H1 (cell line): ENCODE measurements around the gene STX16. TPM values are rescaled to one million over a fixed set of nuclear protein-coding genes. Genes with fewer than 3 reads are reported as not detected.

ENCODE experiments used
- CTCF ChIA-PET: fragments of 300-600 bp; sonication (Branson Sonifier 250); formaldehyde crosslinking; loops from one replicate; lab custom pipeline; 2021; ENCODE audit not compliant: partially characterized antibody; lab: Charles Lee
- POLR2A ChIA-PET: fragments of 300-600 bp; sonication (Branson Sonifier 250); formaldehyde crosslinking; loops from one replicate; lab custom pipeline; 2021; ENCODE audit warnings: inconsistent platforms; ENCODE audit not compliant: partially characterized antibody; lab: Charles Lee
- DNase-seq, 2 experiments: peaks; one replicate each; pipeline versions ENCODE4 v3.0.0 to v3.0.0-alpha.2; 2010 to 2022; ENCODE audit warnings: low spot score in 2 of 2, low read depth in 1 of 2, mixed read lengths in 1 of 2
- FAIRE-seq: peaks from 2 replicates; lab custom pipeline; 2011; peaks lifted over from hg19 to GRCh38; lab: Jason Lieb, UNC
- H2AFZ ChIP-seq: 2 replicates; pipeline ENCODE4 v1.8.1; 2012; ENCODE audit warnings: low read length, inconsistent platforms
- H2AK5ac ChIP-seq: 2 replicates; pipeline ENCODE4 v1.6.1; 2013; ENCODE audit warnings: low read depth, low read length
- H2BK120ac ChIP-seq: replicated peaks from 2 replicates; pipeline ENCODE3; 2013; ENCODE audit warnings: low read depth, low read length, inconsistent platforms
- H2BK12ac ChIP-seq: 2 replicates; pipeline ENCODE4 v1.6.1; 2013; ENCODE audit warnings: low read depth, low read length
- H2BK15ac ChIP-seq: 2 replicates; pipeline ENCODE4 v1.6.1; 2013; ENCODE audit warnings: low read length
- H2BK20ac ChIP-seq: 2 replicates; pipeline ENCODE4 v1.6.1; 2013; ENCODE audit warnings: low read length
- H2BK5ac ChIP-seq: 2 replicates; pipeline ENCODE4 v1.6.1; 2013; ENCODE audit warnings: low read depth, low read length
- H3K14ac ChIP-seq: 2 replicates; pipeline ENCODE4 v1.6.1; 2013; ENCODE audit warnings: inconsistent platforms; ENCODE audit not compliant: insufficient read length
- H3K18ac ChIP-seq: 2 replicates; pipeline ENCODE4 v1.6.1; 2013; ENCODE audit warnings: low read length; ENCODE audit errors: extremely low read depth
- H3K23ac ChIP-seq: 2 replicates; pipeline ENCODE4 v1.6.1; 2013; ENCODE audit warnings: inconsistent platforms; ENCODE audit not compliant: insufficient read length
- H3K23me2 ChIP-seq: 2 replicates; pipeline ENCODE4 v1.6.1; 2013; ENCODE audit warnings: low read depth, low read length
- H3K27ac ChIP-seq: 2 replicates; pipeline ENCODE4 v1.6.1; 2011; ENCODE audit warnings: low read depth, low read length, inconsistent platforms
- H3K27me3 ChIP-seq, 4 experiments: replicated peaks in 1 of 4; 1 replicate in 1 of 4; 2 replicates in 3 of 4; pipeline versions ENCODE4 v1.6.1 to v1.8.1; 2011 to 2013; ENCODE audit warnings: low read length in 3 of 4, mild to moderate bottlenecking in 3 of 4, inconsistent platforms in 2 of 4, mixed read lengths in 2 of 4, moderate library complexity in 1 of 4; ENCODE audit not compliant: control insufficient read depth in 3 of 4, insufficient read depth in 3 of 4; ENCODE audit errors: extremely low read depth in 1 of 4
- H3K36me3 ChIP-seq, 4 experiments: 2 replicates each; pipeline versions ENCODE4 v1.6.1 to v1.8.1; 2011 to 2013; ENCODE audit warnings: mild to moderate bottlenecking in 4 of 4, low read length in 3 of 4, moderate library complexity in 2 of 4, control low read depth in 1 of 4, inconsistent platforms in 1 of 4; ENCODE audit not compliant: insufficient read depth in 4 of 4, control insufficient read depth in 2 of 4
- H3K4ac ChIP-seq: replicated peaks from 2 replicates; pipeline ENCODE3; 2013; ENCODE audit warnings: low read length, low read depth, mixed read lengths, inconsistent platforms; ENCODE audit not compliant: insufficient read length
- H3K4me1 ChIP-seq, 4 experiments: replicated peaks in 1 of 4; 1 replicate in 1 of 4; 2 replicates in 3 of 4; pipeline versions ENCODE4 v1.6.1 to v1.8.1; 2011 to 2013; ENCODE audit warnings: low read length in 3 of 4, inconsistent platforms in 2 of 4, mixed read lengths in 1 of 4; ENCODE audit not compliant: insufficient read depth in 4 of 4, control insufficient read depth in 3 of 4
- H3K4me2 ChIP-seq, 2 experiments: 2 replicates each; pipeline versions ENCODE4 v1.6.1 to v1.8.1; 2011 to 2013; ENCODE audit warnings: low read depth in 2 of 2, low read length in 2 of 2, control low read depth in 1 of 2, inconsistent platforms in 1 of 2, mild to moderate bottlenecking in 1 of 2; ENCODE audit not compliant: insufficient read depth in 1 of 2
- H3K4me3 ChIP-seq, 4 experiments: fragments of 200-600, 300-600 bp in 1 of 4; sonication (generic), shearing (Covaris generic), sonication (Bioruptor Twin) in 1 of 4; 2 replicates each; pipeline versions ENCODE4 v1.5.1 to v1.8.1; 2011 to 2016; ENCODE audit warnings: low read length in 4 of 4, low read depth in 3 of 4, control low read depth in 2 of 4, inconsistent platforms in 2 of 4, mild to moderate bottlenecking in 2 of 4, mixed read lengths in 1 of 4, moderate library complexity in 1 of 4; ENCODE audit not compliant: insufficient read depth in 2 of 4; ENCODE audit errors: extremely low read depth in 1 of 4
- H3K56ac ChIP-seq: replicated peaks from 2 replicates; pipeline ENCODE3; 2013; ENCODE audit warnings: low read depth, mild to moderate bottlenecking, mixed read lengths, low read length, inconsistent platforms; ENCODE audit not compliant: insufficient read length
- H3K79me1 ChIP-seq: 2 replicates; pipeline ENCODE4 v1.6.1; 2013; ENCODE audit warnings: low read depth, low read length, control low read depth
- H3K79me2 ChIP-seq, 2 experiments: 2 replicates each; pipeline versions ENCODE4 v1.6.1 to v1.8.1; 2012 to 2013; ENCODE audit warnings: low read length in 2 of 2, mild to moderate bottlenecking in 2 of 2, inconsistent platforms in 1 of 2; ENCODE audit not compliant: insufficient read depth in 2 of 2, control insufficient read depth in 1 of 2
- H3K9ac ChIP-seq, 4 experiments: replicated peaks in 1 of 4; 1 replicate in 1 of 4; 2 replicates in 3 of 4; pipeline versions ENCODE4 v1.6.1 to v1.8.1; 2011 to 2013; ENCODE audit warnings: low read depth in 3 of 4, low read length in 3 of 4, control low read depth in 2 of 4, mild to moderate bottlenecking in 2 of 4, moderate library complexity in 2 of 4, inconsistent platforms in 1 of 4; ENCODE audit errors: extremely low read depth in 1 of 4
- H3K9me3 ChIP-seq, 2 experiments: 2 replicates each; pipeline versions ENCODE4 v1.6.1 to v1.8.1; 2012 to 2013; ENCODE audit warnings: mild to moderate bottlenecking in 2 of 2, moderate library complexity in 2 of 2, control low read depth in 1 of 2, inconsistent platforms in 1 of 2, low read depth in 1 of 2, low read length in 1 of 2, mixed read lengths in 1 of 2; ENCODE audit not compliant: insufficient read depth in 2 of 2
- H4K20me1 ChIP-seq, 2 experiments: replicated peaks in 1 of 2; 2 replicates each; pipeline versions ENCODE3 to v1.8.1; 2011 to 2013; ENCODE audit warnings: inconsistent platforms in 2 of 2, low read length in 2 of 2, mild to moderate bottlenecking in 1 of 2; ENCODE audit not compliant: insufficient read depth in 2 of 2, control insufficient read depth in 1 of 2
- H4K5ac ChIP-seq: 2 replicates; pipeline ENCODE4 v1.6.1; 2013; ENCODE audit warnings: low read length, low read depth, mixed read lengths, inconsistent platforms; ENCODE audit not compliant: insufficient read length
- H4K8ac ChIP-seq: 2 replicates; pipeline ENCODE4 v1.8.0; 2013; ENCODE audit warnings: mild to moderate bottlenecking, moderate library complexity, low read length, inconsistent platforms; ENCODE audit not compliant: insufficient read depth; ENCODE audit errors: extremely low read depth
- H4K91ac ChIP-seq: replicated peaks from 2 replicates; pipeline ENCODE3; 2013; ENCODE audit warnings: low read length, mixed read lengths, inconsistent platforms; ENCODE audit not compliant: insufficient read length
- CBX8 ChIP-seq: fragments of 300-800, 300-1000 bp; sonication (generic); IDR thresholded peaks from 2 replicates; pipeline ENCODE4 v1.7.1; 2016; ENCODE audit warnings: low read depth, low read length, borderline replicate concordance
- EZH2 ChIP-seq: fragments of 200-600 bp; sonication (generic); IDR thresholded peaks from 2 replicates; pipeline ENCODE4 v1.7.1; 2012; ENCODE audit warnings: low read depth, mild to moderate bottlenecking, moderate library complexity, low read length, inconsistent platforms; ENCODE audit not compliant: severe bottlenecking
- HDAC2 ChIP-seq, 2 experiments: fragments of 300-600 bp in 1 of 2; sonication (generic) in 1 of 2; IDR thresholded peaks; 2 replicates each; pipeline ENCODE4 v1.6.1; 2011 to 2012; ENCODE audit warnings: low read depth in 2 of 2, low read length in 2 of 2, mild to moderate bottlenecking in 2 of 2, moderate library complexity in 2 of 2, borderline replicate concordance in 1 of 2, inconsistent platforms in 1 of 2
- POU5F1 ChIP-seq: IDR thresholded peaks from 2 replicates; pipeline ENCODE4 v1.6.1; 2011; ENCODE audit warnings: low read depth, mild to moderate bottlenecking, low read length, moderate library complexity
- RFX5 ChIP-seq: IDR thresholded peaks from 2 replicates; pipeline ENCODE4 v1.6.1; 2011; ENCODE audit warnings: low read depth, low read length, improper control_type of control experiment, borderline replicate concordance
- SIN3A ChIP-seq, 2 experiments: IDR thresholded peaks in 1 of 2; conservative IDR thresholded peaks in 1 of 2; 2 replicates each; pipeline ENCODE4 v1.6.1; 2011 to 2012; ENCODE audit warnings: low read length in 2 of 2, improper control_type of control experiment in 1 of 2, low read depth in 1 of 2, mild to moderate bottlenecking in 1 of 2
- SRF ChIP-seq: IDR thresholded peaks from 2 replicates; pipeline ENCODE4 v1.6.1; 2011; ENCODE audit warnings: mild to moderate bottlenecking, low read depth, low read length, moderate library complexity
- TEAD4 ChIP-seq: IDR thresholded peaks from 2 replicates; pipeline ENCODE4 v1.6.1; 2012; ENCODE audit warnings: low read depth, low read length, inconsistent platforms, mixed read lengths
- ZNF274 ChIP-seq: IDR thresholded peaks from 2 replicates; pipeline ENCODE4 v1.7.0; 2012; ENCODE audit warnings: low read length, borderline replicate concordance; ENCODE audit errors: extremely low read depth
- WGBS, 2 experiments: shearing (Covaris generic) in 1 of 2; methylation state at CpG; one replicate each; pipeline versions ENCODE4 v1.1.6 to v1.1.7; 2013 to 2015; ENCODE audit warnings: low lambda C conversion rate in 2 of 2, mixed read lengths in 2 of 2, inconsistent platforms in 1 of 2, low coverage in 1 of 2, missing lambda C conversion rate in 1 of 2; ENCODE audit not compliant: insufficient replicate concordance in 2 of 2, insufficient coverage in 1 of 2, insufficient read length in 1 of 2; ENCODE audit errors: extremely low coverage in 1 of 2, missing lambda C conversion rate in 1 of 2; 5-methylcytosine and 5-hydroxymethylcytosine counted together
- polyA plus RNA-seq, 7 experiments: library from polyadenylated mRNA; depleted of rRNA in 3 of 7; stranded (reverse) in 5 of 7; unstranded in 2 of 7; fragments of >200 nt in 5 of 7; fragments of 200-250 nt in 2 of 7; gene quantifications; 1 replicate in 5 of 7; 2 replicates in 1 of 7; 4 replicates in 1 of 7; pipeline versions ENCODE4 v1.2.1 to v1.2.3, GENCODE V29; 2011 to 2013; ENCODE audit warnings: missing spikeins in 2 of 7, mixed read lengths in 2 of 7
- total RNA-seq: library from RNA; stranded (reverse); fragmentation: NEBNext Ultra II Directional; extraction: Animal tissue kit (Norgen Biotek cat#: 25700); gene quantifications from 2 replicates; pipeline ENCODE4 v1.2.1, GENCODE V29; 2021
- TF ChIP-seq, protein P1 (sequence below), 3 experiments: IDR thresholded peaks; 1 replicate in 2 of 3; 2 replicates in 1 of 3; pipeline versions ENCODE4 v1.5.1 to v1.6.1; 2011; ENCODE audit warnings: low read length in 3 of 3, mild to moderate bottlenecking in 3 of 3, inconsistent platforms in 2 of 3, low read depth in 1 of 3, moderate library complexity in 1 of 3; ENCODE audit not compliant: insufficient read depth in 1 of 3; ENCODE audit errors: control extremely low read depth in 1 of 3

The STX16 gene
- total and polyA plus RNA-seq, 2 of the 8 experiments (the other 6 are each of a cell fraction or from before 2014, with no cell fraction given) = 45.2 to 61.6 TPM

DNA sequence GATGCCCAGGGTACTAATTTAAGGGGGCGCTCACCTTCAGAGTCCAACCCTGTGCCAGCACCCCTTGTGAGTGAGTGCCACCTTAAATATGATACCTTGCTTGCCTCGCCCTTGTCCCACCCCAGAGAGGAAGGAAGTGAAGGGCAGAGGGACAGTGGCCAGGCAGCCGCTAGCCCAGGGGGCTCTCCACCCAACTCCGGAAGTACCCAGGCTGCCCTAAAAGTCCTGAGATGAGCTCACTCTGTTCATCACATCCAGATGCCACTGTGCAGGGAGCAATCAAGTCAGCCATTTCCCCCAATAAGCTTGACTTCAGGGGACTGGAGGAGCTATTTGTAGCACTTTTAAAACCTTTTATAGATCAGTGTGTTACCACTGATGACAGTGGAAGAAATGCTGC, 25.0 kb upstream of the STX16 start:
- DNase-seq = no peak
- POLR2A ChIA-PET = interaction anchor here (0.6 to 1.8 kb wide), 4 partner anchors 12 to 60 kb away, joined by 3 to 4 read pairs (median 3); partner anchors contain the start of gene STX16
- H3K36me3 ChIP-seq = no peaks in the 10 kb centered on the region
- H4K8ac ChIP-seq = no peak overlapping the region; the same call in 1 of the 2 replicates
- peaks cover 0 to 2% (median 0%) of the 10 kb centered on the region in 4 experiments; a peak in 1 of 7 replicates for H3K4me1 ChIP-seq
- no peaks in the 10 kb centered on the region for H3K79me2 ChIP-seq
- peaks cover 6% of the 10 kb centered on the region for H3K23me2 ChIP-seq
- 91% methylated on average over 4 of the region's 4 CpGs; no CpG with 5 or more reads in 1 of the 2 experiments for WGBS, 2 experiments
- no peak overlapping the region for H3K4me3 ChIP-seq
- H3K23ac ChIP-seq = no peak overlapping the region
- no peak overlapping the region for H3K56ac ChIP-seq
- 0 out of 7 replicates have a peak, but pooled peaks cover 0 to 2% (median 0%) of the 10 kb centered on the region in 4 experiments for H3K27me3 ChIP-seq
- H3K4ac ChIP-seq = no peak overlapping the region
- no peak overlapping the region for H4K91ac ChIP-seq
- FAIRE-seq = no peak
- H2BK15ac ChIP-seq = no peak overlapping the region
- H2AK5ac ChIP-seq = no peak overlapping the region
- H4K20me1 ChIP-seq = no peaks in the 10 kb centered on the region
- no peak overlapping the region for H2BK5ac ChIP-seq
- no peaks in the 10 kb centered on the region for H3K79me1 ChIP-seq
- no peak overlapping the region for H4K5ac ChIP-seq
- H3K27ac ChIP-seq = no peak overlapping the region
- peaks cover 15 to 18% of the 10 kb centered on the region in 2 experiments for H3K9me3 ChIP-seq
- TF ChIP-seq, protein P1, sequence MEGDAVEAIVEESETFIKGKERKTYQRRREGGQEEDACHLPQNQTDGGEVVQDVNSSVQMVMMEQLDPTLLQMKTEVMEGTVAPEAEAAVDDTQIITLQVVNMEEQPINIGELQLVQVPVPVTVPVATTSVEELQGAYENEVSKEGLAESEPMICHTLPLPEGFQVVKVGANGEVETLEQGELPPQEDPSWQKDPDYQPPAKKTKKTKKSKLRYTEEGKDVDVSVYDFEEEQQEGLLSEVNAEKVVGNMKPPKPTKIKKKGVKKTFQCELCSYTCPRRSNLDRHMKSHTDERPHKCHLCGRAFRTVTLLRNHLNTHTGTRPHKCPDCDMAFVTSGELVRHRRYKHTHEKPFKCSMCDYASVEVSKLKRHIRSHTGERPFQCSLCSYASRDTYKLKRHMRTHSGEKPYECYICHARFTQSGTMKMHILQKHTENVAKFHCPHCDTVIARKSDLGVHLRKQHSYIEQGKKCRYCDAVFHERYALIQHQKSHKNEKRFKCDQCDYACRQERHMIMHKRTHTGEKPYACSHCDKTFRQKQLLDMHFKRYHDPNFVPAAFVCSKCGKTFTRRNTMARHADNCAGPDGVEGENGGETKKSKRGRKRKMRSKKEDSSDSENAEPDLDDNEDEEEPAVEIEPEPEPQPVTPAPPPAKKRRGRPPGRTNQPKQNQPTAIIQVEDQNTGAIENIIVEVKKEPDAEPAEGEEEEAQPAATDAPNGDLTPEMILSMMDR (IDR thresholded peaks at IDR 0.05; ENCODE audit: control extremely low read depth in 1 of 3, insufficient read depth in 1 of 3, low read depth in 1 of 3, low read length in 3 of 3) = no peak
- TF ChIP-seq CBX8 = no peak
- TF ChIP-seq ZNF274 = no peak
- no peak for TF ChIP-seq POU5F1
- no peak for TF ChIP-seq EZH2
- no peak for TF ChIP-seq TEAD4
- no peak for TF ChIP-seq RFX5
- no peak for TF ChIP-seq HDAC2 (IDR thresholded peaks at IDR 0.05; ENCODE audit: borderline replicate concordance in 1 of 2, low read depth in 2 of 2, low read length in 2 of 2)
- no peak for TF ChIP-seq SRF
- TF ChIP-seq SIN3A (conservative IDR thresholded peaks at IDR 0.05 in 1 of 2, IDR thresholded peaks at IDR 0.05 in 1 of 2; ENCODE audit: low read depth in 1 of 2, low read length in 2 of 2) = no peak
- no peak overlapping the region for H2AFZ ChIP-seq
- no peak overlapping the region for H3K9ac ChIP-seq
- H3K4me2 ChIP-seq = no peak overlapping the region
- CTCF ChIA-PET = interaction anchor here (0.6 to 7.1 kb wide), 10 partner anchors 8 to 1339 kb away, joined by 3 to 21 read pairs (median 4); no protein-coding TSS in a partner anchor
- no peak overlapping the region for H2BK120ac ChIP-seq
- no peak overlapping the region for H2BK12ac ChIP-seq
- H3K18ac ChIP-seq = no peak overlapping the region
- no peak overlapping the region for H2BK20ac ChIP-seq
- no peak overlapping the region for H3K14ac ChIP-seq
